ENCODE data around the gene SLF1.

GRCh38 chr5:94571415-94571814 is 47.1 kb upstream of the SLF1 start:
- no peak for TF ChIP-seq CTCF (IDR thresholded peaks at IDR 0.05; ENCODE audit: insufficient read depth, low read depth, low read length)
- no peak for TF ChIP-seq EZH2 (IDR thresholded peaks at IDR 0.05; ENCODE audit: insufficient read depth, low read length)
